A673 (cell line): ENCODE measurements around the gene RPL38. TPM values are rescaled to one million over a fixed set of nuclear protein-coding genes. Genes with fewer than 3 reads are reported as not detected.

Source experiments
- BruUV-seq: library from RNA; stranded (reverse); fragments of 400-500 nt; replicated peaks from 2 replicates; lab custom pipeline; 2021; lab: Mats Ljungman, UMichigan
- CTCF ChIA-PET: fragments of 300-600 bp; sonication (Branson Sonifier 250); formaldehyde crosslinking; loops from one replicate; lab custom pipeline; 2022; ENCODE audit warnings: antibody characterized with exemption; lab: Charles Lee
- POLR2A ChIA-PET: fragments of 300-600 bp; sonication (Branson Sonifier 250); formaldehyde crosslinking; loops from one replicate; lab custom pipeline; 2022; ENCODE audit warnings: antibody characterized with exemption; ENCODE audit not compliant: low non-redundant PET; lab: Charles Lee
- DNase-seq: peaks from one replicate; pipeline ENCODE4 v3.0.0-alpha.2; 2015; ENCODE audit warnings: low spot score
- H3K27ac ChIP-seq: fragments of 200-600 bp; sonication (generic); 2 replicates; pipeline ENCODE4 v1.5.1; 2016; ENCODE audit warnings: mixed run types, low read depth, mild to moderate bottlenecking, mixed read lengths, antibody characterized with exemption, low read length; ENCODE audit not compliant: poor library complexity, severe bottlenecking
- H3K27me3 ChIP-seq: fragments of 200-600 bp; sonication (generic); replicated peaks from 2 replicates; pipeline ENCODE4 v1.6.1; 2017; ENCODE audit warnings: mixed run types, low read depth, mild to moderate bottlenecking, mixed read lengths, antibody characterized with exemption, low read length; ENCODE audit not compliant: insufficient read depth, poor library complexity
- H3K36me3 ChIP-seq: fragments of 200-600 bp; sonication (generic); 2 replicates; pipeline ENCODE4 v1.6.1; 2016; ENCODE audit warnings: mixed run types, mild to moderate bottlenecking, mixed read lengths, antibody characterized with exemption, low read length; ENCODE audit not compliant: insufficient read depth, poor library complexity, severe bottlenecking
- H3K4me1 ChIP-seq: fragments of 200-600 bp; sonication (generic); 2 replicates; pipeline ENCODE4 v1.6.1; 2017; ENCODE audit warnings: mixed run types, mild to moderate bottlenecking, mixed read lengths, antibody characterized with exemption, low read length; ENCODE audit not compliant: insufficient read depth, poor library complexity, severe bottlenecking
- H3K4me3 ChIP-seq: fragments of 200-600 bp; sonication (generic); 2 replicates; pipeline ENCODE4 v1.5.1; 2016; ENCODE audit warnings: low read depth, mixed run types, mild to moderate bottlenecking, mixed read lengths, low read length; ENCODE audit not compliant: poor library complexity, severe bottlenecking
- H3K9me3 ChIP-seq: fragments of 200-600 bp; sonication (generic); 2 replicates; pipeline ENCODE4 v1.6.1; 2016; ENCODE audit warnings: mixed run types, low read depth, mild to moderate bottlenecking, mixed read lengths, antibody characterized with exemption, low read length; ENCODE audit not compliant: poor library complexity, severe bottlenecking
- EZH2 ChIP-seq: fragments of 200-600 bp; sonication (generic); IDR thresholded peaks from 2 replicates; pipeline ENCODE4 v1.6.1; 2017; ENCODE audit warnings: borderline replicate concordance, low read depth, mild to moderate bottlenecking, mixed read lengths, antibody characterized with exemption, low read length; ENCODE audit not compliant: poor library complexity, severe bottlenecking
- intact Hi-C: fragments of 100-400 bp; cut with micrococcal nuclease; formaldehyde crosslinking; loops from one replicate; pipeline ENCODE4 v1.10.0; 2022; ENCODE audit not compliant: unreplicated experiment
- total RNA-seq: library from RNA; stranded (reverse); gene quantifications from 2 replicates; pipeline ENCODE4 v1.2.3, GENCODE V29; 2021
- TF ChIP-seq, protein P1 (sequence below): fragments of 300-800, 200-600 bp; sonication (generic); conservative IDR thresholded peaks from 2 replicates; pipeline ENCODE4 v1.5.1; 2017; ENCODE audit warnings: low read depth, mild to moderate bottlenecking, antibody characterized with exemption, low read length, moderate library complexity, mixed read lengths

RPL38 gene
- total RNA-seq, 1 experiment from 2014 or later, result 996 TPM

DNA sequence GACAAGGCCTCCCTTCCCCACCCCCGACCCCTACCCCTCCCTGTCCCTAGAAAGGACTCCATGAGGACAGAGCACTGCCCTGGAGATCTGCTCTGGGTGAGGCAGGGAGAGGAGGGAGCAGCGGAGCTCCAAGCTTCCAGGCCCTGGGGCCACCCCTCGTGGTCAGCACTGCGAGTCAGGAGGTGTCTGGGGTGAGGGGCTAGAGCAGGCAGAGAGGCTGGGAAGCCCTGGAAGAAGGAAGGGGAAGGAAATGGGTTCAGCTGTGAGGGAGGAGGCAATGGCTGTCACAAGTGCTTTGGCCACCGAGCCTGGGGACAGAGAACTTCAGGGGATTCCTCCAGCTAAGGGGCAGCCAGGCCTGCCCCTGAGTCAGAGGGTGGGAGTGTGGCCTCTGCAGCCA, 42.4 kb downstream of the RPL38 start:
- TF ChIP-seq, protein P1, sequence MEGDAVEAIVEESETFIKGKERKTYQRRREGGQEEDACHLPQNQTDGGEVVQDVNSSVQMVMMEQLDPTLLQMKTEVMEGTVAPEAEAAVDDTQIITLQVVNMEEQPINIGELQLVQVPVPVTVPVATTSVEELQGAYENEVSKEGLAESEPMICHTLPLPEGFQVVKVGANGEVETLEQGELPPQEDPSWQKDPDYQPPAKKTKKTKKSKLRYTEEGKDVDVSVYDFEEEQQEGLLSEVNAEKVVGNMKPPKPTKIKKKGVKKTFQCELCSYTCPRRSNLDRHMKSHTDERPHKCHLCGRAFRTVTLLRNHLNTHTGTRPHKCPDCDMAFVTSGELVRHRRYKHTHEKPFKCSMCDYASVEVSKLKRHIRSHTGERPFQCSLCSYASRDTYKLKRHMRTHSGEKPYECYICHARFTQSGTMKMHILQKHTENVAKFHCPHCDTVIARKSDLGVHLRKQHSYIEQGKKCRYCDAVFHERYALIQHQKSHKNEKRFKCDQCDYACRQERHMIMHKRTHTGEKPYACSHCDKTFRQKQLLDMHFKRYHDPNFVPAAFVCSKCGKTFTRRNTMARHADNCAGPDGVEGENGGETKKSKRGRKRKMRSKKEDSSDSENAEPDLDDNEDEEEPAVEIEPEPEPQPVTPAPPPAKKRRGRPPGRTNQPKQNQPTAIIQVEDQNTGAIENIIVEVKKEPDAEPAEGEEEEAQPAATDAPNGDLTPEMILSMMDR, result no peak
- TF ChIP-seq EZH2, result no peak
- DNase-seq, result no peak
- intact Hi-C loops, result no loop called here
- H3K27ac ChIP-seq, result no peak overlapping the region
- H3K9me3 ChIP-seq, result no peaks in the 10 kb centered on the region
- BruUV-seq, result no TSS peak
- peaks cover 7% of the 10 kb centered on the region for H3K4me1 ChIP-seq
- H3K27me3 ChIP-seq, result no peaks in the 10 kb centered on the region
- CTCF ChIA-PET, result no interaction called here
- POLR2A ChIA-PET, result no interaction called here
- no peaks in the 10 kb centered on the region for H3K36me3 ChIP-seq
- no peak overlapping the region for H3K4me3 ChIP-seq

DNA sequence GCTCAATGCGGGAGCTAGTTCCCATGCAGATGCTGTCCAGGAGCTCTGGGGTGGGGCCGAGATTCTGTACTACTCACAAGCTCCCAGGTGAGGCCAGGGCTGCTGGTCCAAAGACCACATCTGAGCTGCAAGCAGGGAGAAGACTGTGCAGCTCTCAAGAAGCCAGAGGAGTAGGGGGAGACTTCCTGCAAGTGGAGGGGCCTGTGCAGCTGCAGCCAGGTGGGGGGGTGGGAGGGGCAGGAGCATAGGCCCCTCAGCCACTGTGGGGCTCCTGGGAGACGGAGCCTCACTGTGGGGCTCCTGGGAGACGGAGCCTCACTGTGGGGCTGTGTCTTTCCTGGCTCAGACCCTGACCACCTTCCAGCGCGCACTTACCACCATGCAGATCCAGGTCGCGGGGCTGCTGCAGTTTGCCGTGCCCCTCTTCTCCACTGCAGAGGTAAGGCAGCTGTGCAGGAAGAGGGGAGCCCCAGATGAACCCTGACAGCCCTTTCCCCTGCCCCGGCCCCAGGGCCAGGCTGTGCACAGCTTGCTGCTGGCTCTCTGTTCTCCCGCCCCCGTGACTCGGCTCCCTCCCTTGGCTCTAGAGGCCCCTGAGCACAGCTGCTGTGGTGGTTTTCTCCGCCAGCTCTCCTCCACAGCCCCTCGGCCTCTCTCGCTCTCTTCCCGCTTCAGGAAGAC, 46.3 kb downstream of the RPL38 start:
- H3K9me3 ChIP-seq, result no peaks in the 10 kb centered on the region
- peaks cover 7% of the 10 kb centered on the region for H3K4me1 ChIP-seq
- H3K36me3 ChIP-seq, result no peaks in the 10 kb centered on the region
- DNase-seq, result no peak
- no peaks in the 10 kb centered on the region for H3K27me3 ChIP-seq
- no TSS peak for BruUV-seq
- no peak overlapping the region for H3K4me3 ChIP-seq
- POLR2A ChIA-PET, result no interaction called here
- intact Hi-C loops, result no loop called here
- CTCF ChIA-PET, result no interaction called here
- H3K27ac ChIP-seq, result no peak overlapping the region
- TF ChIP-seq EZH2, result no peak
- TF ChIP-seq, protein P1, result no peak

DNA sequence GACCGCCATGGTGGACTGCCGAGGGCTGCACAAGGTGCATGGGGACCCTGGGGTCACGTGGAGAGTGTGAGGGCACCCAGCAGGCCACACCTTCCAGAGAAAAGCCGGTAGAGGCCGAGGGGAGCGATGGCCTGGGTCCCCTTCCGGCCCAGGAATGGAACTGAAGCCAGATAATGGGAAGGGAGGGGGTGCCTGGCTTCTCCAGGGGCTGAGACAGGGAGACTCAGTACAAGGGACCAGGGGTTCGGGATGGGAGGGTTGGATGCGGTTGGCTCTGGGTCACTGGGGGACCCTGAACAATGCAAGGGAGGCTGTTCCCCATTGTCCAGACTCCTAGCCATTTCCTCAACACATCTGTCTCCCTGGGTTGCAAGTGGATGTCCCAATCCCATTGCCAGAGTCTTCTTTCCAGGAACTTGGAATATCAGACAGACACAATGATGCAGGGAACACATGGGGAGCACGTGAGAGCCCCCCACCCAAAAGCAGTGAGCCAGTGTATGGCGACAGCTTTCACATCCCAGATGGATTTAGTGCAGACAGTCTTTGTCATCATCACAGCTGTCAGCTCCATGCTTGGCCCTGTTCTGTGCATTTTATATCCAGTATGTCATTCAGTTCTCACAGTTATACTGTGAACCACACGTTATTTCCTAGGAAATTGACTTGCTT, 47.0 kb downstream of the RPL38 start:
- no peaks in the 10 kb centered on the region for H3K9me3 ChIP-seq
- no peak overlapping the region for H3K4me3 ChIP-seq
- no peak for DNase-seq
- no peak overlapping the region for H3K27ac ChIP-seq
- intact Hi-C loops, result no loop called here
- POLR2A ChIA-PET, result no interaction called here
- BruUV-seq, result no TSS peak
- H3K4me1 ChIP-seq, result peaks cover 3% of the 10 kb centered on the region
- CTCF ChIA-PET, result no interaction called here
- H3K36me3 ChIP-seq, result no peaks in the 10 kb centered on the region
- TF ChIP-seq, protein P1, result no peak
- no peak for TF ChIP-seq EZH2
- H3K27me3 ChIP-seq, result no peaks in the 10 kb centered on the region
